ENCODE measurements around the gene NPTXR.

The NPTXR gene

GRCh38 chr22:38843657-38844314 is at the start of gene NPTXR:
Gene NPTXR, minus strand, starts transcription at chr22:38844028.
- DNase-seq, result no peak

GRCh38 chr22:38891256-38891655 is 47.4 kb upstream of the NPTXR start:
- no peak for DNase-seq

- DNase-seq, result no peak
Observed at GRCh38 chr22:38890377-38890776, 46.5 kb upstream of the NPTXR start.

GRCh38 chr22:38886333-38886732 is 42.5 kb upstream of the NPTXR start:
- no peak for DNase-seq

DNA sequence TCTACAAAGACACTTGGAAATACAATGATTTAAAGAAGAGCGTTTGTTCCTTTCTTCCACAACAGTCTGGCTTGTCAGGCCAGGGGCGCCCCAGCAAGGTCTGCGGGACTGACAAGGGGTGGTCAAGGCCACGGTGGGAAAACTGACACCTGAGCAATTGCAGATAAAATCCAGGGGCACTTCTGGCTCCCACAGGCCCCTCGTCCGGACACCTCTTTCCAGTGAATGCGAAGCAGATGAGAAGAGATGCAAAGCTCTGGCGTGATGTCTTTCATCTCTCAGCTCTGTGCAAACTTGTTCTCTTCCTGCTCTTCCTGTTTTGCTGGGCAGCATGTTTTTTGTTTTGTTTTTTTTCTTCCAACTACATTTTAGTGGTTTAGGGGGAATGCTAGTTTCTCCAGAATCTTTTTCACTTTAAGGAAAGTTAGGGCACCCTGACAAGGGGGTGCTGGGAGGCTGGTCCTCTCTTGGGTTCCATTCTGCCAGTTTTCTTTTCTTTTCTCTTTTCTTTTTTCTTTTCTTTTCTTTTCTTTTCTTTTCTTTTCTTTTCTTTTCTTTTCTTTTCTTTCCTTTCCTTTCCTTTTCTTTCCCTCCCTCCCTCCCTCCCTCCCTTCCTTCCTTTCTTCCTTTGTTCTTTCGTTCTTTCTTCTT is 39.3 kb upstream of the NPTXR start:
- DNase-seq, result no peak

DNA sequence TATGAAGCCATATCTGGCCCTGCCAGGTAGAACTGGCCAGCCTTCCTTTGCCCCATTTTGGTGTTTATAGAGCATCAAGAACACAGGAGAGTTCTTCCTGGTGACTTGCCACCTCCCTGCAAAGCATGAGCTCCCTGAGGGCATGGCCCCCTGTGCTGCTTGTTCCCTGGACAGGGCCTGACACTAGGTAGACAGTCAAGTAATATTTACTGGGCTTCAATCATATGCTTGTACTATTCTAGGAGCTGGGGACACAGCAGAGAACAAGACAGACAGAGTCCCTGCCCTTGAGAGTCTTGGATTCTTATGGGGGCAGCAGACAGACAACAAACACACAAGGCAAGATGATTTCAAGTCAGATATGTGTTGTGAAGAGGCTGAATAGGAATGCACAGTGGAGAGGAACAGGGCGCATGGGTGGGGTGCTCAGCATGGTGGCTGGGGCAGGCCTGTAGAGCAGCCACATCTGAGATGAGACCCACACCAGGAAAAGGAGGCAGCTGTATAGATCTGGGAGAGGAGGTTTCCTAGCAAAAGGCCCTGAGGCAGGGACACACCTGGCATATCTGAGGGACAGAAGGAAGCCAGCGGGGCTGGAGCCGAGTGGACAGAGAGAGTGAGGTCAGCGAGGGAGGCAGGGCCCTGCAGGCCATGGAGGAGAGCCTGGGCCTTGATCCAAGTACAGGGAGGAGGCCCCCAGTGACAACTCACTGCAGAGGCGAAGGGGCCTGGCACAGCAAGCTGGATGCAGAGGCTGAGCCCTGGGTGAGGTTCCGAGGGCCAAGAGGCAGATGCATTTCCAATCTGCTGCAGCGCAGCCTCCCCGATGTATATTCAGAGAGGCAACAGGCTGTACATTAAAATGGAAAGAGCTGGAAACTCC is 38.4 kb upstream of the NPTXR start:
- no peak for DNase-seq

DNA sequence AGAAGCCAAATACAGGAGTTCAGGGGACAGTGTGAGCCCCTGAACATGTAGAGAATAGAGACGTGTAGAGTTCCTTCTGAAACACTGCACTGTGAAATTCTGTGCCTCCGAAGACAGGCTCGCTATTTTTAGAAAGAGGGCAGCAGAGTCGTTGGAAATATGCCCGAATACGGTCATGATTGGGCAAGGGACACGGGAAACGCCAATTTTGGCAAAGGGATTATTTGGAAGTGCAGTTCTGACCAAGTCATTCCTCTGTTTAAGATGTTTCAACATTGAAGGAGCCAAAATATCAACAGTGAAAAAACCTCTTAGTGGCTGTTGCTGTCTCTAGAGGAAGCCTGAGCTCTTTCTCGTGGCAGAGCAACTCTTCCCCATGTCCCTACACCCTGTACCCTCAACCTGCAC is 37.6 kb upstream of the NPTXR start:
- DNase-seq, result no peak

DNA sequence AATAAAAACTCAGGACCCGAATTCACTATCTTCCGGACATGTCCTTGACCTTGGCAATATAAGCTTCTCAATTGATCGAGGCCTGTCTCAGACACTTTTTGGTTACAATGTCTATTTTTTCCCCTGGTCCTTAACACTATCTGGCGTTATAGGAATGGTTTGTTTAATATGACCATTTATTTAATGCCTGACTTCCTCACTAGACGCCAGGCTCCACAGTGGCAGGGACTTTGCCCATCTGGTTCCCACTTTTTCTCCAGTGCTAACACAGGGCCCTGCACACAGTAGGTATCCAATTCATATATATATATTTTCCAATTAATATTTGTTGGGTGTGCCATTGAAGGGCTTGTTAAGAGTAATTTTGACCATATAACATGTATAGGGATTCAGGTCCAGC is 36.1 kb upstream of the NPTXR start:
- no peak for DNase-seq

- DNase-seq, result no peak
Observed at GRCh38 chr22:38879108-38879729, 35.4 kb upstream of the NPTXR start.

GRCh38 chr22:38878001-38878400 is 34.2 kb upstream of the NPTXR start:
- DNase-seq, result no peak

DNA sequence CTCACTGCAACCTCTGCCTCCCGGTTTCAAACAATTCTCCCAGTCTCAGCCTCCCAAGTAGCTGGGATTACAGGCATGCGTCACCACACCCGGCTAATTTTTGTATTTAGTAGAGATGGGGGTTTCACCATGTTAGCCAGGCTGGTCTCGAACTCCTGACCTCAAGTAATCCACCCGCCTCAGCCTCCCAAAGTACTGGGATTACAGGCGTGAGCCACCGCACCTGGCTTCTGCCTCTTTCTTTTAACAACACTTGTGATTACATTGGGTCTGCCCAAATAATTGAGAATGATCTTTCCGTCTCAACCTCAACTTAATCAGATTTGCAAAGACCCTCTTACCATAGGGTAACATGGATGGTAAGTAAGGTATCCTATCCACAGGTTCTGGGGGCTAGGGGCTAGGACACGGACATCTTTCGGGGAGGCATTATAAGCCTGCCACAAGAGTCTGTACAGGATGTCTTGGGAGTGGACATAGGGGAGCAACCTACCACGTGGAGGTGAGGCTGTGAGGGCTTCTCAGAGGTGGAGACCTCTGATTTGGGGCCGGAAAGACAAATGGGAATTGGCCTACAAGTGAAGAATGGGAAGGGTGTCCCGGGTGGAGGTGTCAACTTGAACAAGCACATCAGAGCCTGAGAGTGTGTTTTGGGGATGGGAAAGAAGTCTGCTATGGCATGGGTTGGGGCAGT is 30.8 kb upstream of the NPTXR start:
- no peak for DNase-seq

- DNase-seq, result no peak
Observed at GRCh38 chr22:38873469-38874411, 29.9 kb upstream of the NPTXR start.

- peak; percentile 30 for DNase-seq
Observed at GRCh38 chr22:38872831-38873248, 29.0 kb upstream of the NPTXR start.

GRCh38 chr22:38872172-38872830 is 28.5 kb upstream of the NPTXR start, which contains the start of gene CBX6:
Gene CBX6, minus strand, starts transcription at chr22:38872216. Its CDS starts 26 bp downstream, at chr22:38872190.
- peak; percentile 90 for DNase-seq

DNA sequence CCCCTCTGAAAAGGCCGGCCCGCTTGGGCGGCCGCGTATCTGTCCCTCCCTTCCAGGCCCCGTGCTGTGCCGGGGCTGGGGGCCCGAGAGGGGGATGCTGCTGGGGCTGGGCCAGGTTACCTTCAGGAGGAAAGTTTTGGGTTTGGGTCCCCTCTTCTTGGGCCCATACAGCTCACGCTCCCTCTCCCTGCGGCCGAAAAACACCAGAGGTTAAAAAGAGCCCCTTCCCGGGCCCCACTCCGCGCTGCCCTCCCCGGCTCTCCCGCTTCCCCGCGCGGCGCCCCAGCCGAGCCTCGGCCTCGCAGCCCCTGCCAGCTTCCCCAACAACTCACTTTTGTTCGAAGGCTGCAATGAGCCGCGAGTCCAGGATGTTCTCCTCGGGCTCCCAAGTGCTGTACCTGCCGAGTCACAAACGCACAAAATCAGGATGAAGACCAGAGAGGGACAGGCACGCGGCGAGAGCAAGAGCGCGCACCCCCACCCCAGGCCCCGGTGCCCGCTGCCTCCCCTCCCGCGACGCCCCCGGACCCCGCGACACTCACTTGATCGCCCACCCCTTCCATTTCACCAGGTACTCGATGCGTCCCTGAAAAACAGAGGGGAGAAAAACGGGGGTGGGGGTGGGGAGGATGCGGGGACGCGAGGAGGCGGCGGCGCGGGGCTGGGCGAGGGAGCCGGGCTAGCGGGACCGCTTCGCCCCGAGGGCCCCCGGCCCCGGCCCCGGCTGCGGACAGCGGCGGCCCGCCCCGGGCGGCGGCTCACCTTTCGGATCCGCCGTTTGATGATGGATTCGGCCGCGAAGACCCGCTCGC is 27.7 kb upstream of the NPTXR start:
- no peak for DNase-seq

DNA sequence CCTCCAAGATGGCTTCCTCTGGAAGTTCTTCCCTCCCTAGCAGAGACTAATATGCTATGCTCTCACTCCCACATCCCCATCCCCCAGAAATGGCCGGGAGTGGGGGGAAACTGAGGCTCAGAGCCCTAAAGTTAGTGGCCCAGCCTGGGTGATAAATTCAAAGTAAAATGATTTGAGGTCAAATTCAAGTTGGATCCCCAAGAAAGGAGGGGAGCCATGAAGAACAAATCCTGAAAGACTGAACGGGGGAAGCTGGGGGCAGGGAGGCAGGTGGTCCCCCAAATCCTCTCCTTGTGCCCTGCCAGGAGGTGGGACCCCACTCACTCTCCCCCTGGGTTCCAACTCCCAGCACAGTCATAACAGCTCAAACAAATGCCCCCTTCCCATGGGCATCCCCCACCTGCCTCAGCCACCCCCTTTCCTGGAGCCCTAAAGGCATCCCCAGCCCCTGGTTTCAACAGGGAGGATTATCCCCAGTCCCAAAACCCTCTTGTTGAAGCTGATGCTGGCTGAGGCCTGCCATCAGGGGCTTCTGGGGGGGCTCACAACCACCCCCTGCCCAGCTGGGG is 27.0 kb upstream of the NPTXR start:
- no peak for DNase-seq

GRCh38 chr22:38870312-38870741 is 26.5 kb upstream of the NPTXR start:
- no peak for DNase-seq

GRCh38 chr22:38869663-38870062 is 25.8 kb upstream of the NPTXR start:
- DNase-seq, result no peak

GRCh38 chr22:38868886-38869381 is 25.1 kb upstream of the NPTXR start:
- DNase-seq, result no peak

Data from NCI-H2107 (cell line).